HG02981 (cell line): Measurements from ENCODE around the gene OR2A42.
"Not testable (repeated sequence)": the region's sequence is repeated elsewhere in the genome, so short reads cannot be mapped to it uniquely, and the experiment has no call there.

ENCODE experiments used
- ATAC-seq: cut with Tn5 transposase; IDR thresholded peaks from one replicate; pipeline ENCODE4 v1.9.1; 2021; ENCODE audit warnings: mild to moderate bottlenecking, moderate library complexity; ENCODE audit not compliant: unreplicated experiment

Gene OR2A42, protein sequence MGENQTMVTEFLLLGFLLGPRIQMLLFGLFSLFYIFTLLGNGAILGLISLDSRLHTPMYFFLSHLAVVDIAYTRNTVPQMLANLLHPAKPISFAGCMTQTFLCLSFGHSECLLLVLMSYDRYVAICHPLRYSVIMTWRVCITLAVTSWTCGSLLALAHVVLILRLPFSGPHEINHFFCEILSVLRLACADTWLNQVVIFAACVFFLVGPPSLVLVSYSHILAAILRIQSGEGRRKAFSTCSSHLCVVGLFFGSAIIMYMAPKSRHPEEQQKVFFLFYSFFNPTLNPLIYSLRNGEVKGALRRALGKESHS

DNA sequence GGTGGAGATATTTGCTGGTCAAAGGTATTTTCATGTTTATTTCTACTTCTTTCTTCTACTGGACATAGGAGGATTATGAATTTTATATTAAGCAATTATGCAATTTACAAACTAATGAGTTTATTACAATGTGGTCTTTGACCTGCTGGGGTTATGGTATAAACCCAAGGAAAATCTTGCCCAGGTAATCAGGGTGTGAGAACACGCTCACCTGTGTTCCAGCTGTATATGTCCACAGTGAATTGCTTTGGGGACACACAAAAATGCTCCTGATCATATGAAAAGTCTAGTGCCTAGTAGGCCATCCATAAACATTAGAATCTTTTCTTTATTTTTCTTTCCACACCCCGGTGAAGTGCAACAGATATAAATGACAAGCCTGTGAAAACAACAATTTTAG is at the start of gene OR2A42:
OR2A42 (minus strand) TSS at position 241 of the 400 bp plus-strand sequence. CDS start 6,762 bp downstream, outside the sequence.
- ATAC-seq: not testable (repeated sequence)

DNA sequence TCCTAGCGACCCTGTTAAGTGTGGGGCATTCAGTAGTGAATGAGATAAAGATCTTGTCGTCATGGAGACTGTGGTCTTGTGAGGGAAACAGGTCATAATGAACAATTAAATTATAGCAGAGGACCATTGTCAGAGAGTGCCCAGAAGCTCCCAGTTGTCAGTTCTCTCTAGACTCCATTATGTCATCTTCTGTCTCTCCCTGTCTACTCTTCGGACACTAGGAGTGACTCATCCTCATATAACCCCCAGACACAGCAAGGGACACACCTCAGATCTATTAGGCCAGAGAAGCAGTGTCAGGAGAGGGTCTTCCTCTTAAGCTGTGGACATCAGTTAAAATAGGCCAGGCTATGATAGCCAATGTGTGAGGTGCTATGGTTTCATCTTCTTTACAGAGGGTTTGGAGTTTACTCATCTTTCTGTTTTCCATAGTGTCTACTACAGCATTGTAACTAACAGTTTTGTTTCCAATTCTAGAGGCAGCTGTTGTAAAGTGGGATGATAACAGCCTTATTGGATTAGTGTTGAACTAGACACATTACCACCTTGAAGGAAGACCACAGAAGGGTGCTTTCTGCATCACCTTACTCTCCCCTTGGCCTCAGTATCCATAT is 47.9 kb upstream of the OR2A42 start:
- ATAC-seq: not testable (repeated sequence)

DNA sequence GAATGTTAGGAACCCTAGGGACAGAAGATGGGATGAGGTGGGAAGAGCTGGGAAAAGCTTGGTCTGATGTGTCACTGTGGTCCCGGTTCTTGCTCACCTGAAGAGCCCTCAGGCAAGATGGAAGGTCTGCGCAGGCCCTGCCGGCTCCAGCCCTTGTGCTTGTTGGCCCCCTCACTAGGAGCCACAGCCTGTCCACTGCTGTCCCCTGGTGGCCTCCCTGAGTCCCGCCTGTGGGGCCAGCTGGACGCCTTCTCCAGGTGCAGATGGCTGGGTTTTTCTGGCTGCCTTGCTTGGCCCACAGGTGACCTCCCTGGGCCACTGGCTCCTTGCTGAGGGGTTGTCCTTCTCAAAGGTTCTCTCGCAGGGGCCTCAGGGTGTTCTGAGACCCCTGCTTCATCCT is 44.3 kb upstream of the OR2A42 start:
- not testable (repeated sequence) for ATAC-seq

DNA sequence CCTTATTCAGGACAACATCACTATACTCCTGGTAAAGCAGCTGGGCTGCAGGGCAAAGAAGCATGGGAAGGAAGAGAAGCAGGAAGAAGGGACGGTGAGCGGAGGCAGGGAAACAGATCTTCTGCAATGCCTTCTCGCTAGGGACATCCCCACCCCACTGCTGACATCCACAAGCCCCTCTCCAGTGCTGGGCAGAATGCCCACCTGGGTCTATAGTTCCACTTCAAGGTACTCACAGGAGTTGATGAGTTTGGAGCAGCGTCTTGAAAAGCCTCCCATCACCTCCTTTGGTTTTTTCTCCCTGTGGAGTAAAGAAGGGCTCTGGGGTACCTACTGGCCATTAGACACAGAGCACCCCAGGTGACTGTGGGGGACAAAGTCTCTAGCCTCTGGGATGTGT is 43.1 kb upstream of the OR2A42 start:
- ATAC-seq: not testable (repeated sequence)

DNA sequence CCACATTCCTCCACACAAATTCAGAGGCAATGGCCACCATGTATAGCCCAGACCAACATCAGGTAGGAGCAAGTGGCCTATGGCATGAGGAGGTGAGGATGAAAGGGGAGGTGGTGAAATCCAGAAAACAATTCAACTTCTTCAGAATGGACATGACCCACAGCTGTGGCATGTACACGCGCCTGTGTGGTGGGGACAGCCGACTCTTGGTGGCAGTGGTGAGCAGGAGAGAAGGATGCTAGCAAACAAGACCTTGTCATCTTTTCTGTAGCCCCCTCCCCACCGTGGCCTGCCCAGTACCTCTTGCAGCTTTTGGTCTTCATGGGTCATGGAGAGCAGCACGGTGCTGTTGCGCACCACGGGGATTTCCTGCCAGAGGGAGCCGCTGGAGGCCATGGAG is 42.6 kb upstream of the OR2A42 start:
- ATAC-seq: not testable (repeated sequence)

DNA sequence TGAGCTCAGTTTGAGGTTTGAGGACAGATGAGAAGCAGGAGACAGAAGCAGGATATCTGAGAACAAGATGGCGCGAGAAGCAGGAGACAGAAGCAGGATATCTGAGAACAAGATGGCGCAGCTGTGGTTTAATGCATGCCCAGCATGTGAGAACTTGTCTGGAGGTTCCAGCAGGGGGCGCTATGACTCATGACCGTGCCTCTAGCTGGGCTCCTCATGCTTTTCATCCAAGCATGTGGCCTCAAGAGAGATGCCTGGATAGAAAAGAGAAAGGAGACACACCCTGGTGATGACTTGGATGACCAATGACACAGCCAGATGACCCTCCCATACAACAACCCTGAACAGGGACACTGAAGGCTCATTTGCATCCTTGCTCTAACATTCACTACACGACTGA is 40.6 kb upstream of the OR2A42 start:
- ATAC-seq: not testable (repeated sequence)

DNA sequence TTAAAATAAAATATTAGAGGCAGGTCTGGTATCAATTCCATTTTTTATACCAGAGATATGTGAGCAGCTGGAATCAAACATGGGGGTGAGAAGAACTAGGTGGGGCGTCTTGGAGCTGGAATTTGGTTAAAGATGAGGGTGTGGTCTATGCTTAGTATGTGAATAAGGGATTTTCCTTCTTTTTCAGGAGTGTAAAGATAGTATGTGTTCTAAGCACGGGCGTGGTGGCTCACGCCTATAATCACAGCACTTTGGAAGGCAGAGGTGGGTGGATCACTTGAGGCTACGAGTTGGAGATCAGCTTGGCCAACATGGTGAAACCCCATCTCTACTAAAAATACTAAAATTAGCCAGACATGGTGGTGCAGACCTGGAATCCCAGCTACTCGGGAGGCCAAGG is 35.9 kb upstream of the OR2A42 start:
- not testable (repeated sequence) for ATAC-seq

DNA sequence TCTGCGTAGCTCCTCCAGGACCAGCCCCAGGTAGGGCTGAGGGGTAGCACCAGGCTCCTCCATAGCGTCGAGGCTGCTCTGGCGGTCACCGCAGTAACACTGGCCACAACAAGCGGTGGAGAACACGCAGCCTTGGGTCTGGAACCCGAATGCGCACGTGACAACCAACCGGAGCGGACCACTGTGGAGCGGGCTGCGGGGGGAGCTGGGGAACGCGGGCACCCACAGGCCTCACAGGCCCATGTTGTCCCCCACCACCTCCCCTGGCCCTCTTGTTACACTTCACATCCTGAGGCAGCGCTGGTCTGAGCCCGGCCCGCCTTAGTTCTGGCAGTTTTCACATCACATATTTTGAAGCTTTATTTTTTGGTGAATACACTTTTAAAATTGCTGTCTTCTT is 29.8 kb upstream of the OR2A42 start, which contains the start of gene CTAGE8:
CTAGE8 (minus strand) TSS at position 101 of the 400 bp plus-strand sequence; CDS start at position 63, 38 bp downstream.
- ATAC-seq: not testable (repeated sequence)

DNA sequence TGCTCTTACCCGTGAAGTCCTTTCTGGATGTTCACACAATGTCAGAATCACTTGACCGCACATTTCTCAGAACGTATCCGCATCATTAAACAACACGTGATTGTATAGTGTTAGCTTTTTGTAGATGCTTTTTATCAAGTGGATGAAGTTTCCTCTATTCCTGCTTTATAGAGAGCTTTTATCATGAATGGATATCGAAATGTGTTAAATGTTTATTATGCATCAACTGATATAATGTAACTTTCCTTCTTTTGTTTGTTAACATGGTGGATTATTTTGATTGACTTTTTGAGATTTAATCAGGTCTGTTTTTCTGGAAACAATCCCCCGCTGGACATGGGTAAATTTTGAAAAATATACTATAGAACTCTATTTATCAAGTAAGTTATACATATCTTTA is 25.3 kb upstream of the OR2A42 start, which contains the start of gene OR2A7:
OR2A7 (minus strand) TSS at position 101 of the 400 bp plus-strand sequence. CDS start 5,164 bp downstream, outside the sequence.
- not testable (repeated sequence) for ATAC-seq

DNA sequence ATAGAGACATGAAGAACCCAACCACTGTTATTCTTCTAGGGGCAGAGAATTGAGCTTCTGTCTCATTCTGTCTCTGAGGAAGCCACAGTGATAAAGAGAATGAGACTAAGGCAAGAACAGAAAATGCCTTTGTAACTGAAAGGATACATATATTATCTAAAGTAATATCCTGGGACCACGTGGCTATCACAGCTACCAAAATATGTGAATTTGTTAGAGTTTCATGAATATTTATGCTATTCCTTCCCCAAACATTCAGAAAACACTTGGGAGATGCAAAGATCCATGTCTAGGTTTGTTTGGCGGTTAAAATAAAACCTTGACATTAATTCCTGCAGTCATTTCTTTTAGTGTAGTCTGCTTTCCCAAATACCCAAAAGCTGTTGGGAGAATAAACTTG is 22.7 kb upstream of the OR2A42 start:
- not testable (repeated sequence) for ATAC-seq

DNA sequence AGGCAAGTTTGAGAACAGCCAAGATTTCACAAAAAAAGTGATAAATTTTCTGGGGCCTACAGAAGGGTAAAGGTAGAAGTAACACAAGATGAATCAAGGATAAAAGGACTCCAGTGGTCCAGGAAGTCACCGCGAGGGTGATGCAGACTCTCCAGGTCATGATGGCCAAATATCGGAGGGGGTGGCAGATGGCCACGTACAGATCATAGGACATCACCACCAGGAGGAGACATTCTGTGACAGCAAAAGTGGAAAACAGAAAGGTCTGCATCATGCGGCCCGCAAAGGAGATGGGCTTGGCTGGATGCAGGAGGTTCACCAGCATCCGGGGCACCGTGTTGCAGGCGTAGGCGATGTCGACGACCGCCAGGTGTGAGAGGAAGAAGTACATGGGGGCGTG is 19.7 kb upstream of the OR2A42 start:
- not testable (repeated sequence) for ATAC-seq

DNA sequence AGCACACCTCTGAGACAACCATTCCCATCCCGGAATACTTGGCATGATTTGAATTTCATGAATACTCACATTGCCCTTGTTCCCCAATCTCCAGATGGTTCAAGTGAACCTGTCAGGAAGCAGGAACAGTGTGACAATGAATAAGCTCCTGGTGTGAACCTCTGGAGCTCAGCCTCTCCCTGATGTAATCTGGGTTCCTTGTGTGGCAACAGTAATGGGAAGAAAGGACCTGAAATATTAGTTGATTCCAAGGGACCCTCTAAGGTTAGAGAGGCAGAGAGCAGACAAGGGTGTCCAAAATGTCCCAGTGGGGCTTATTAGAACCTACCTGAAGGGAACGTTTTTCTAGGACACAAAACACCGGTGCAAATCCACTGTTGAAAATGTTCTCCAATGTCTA is 16.7 kb upstream of the OR2A42 start:
- no peak for ATAC-seq

DNA sequence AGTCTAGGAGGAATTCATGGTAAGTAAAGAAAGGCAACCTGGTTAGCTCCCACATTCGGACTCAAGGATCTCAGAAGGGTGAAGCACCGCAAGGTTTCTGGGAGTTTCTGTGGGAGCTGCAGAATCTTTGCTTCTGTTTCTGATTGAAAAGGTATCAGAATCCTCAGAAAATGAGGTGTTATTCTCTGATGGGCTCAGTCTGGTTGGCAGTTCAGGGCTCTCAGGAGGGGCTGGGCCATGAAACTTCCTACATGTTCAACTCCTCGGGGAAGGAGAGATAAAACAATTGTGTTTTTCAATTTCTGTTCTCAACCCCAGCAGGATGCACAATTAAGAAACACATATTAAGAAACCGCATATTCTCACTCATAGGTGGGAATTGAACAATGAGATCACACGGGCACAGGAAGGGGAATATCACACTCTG is 16.1 kb upstream of the OR2A42 start:
- ATAC-seq: no peak

DNA sequence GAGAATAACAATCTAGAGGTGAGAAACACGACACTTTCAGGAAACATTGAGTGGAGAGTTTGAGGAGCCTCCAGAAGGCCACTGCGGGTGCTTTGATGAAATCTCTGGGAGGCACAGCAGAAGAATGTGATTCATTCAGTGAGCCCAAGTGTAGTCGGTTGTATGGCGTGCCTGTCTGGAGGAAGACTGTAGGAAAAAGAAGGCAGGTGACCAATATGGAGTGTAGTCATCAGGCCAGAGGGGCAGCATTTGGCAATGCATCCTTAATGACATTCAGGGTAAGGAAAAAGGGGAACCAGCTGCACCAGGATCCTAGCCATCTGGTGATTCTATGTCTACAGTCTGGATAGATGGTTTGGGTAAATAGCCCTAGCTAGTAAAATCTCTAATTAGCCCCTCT is 12.9 kb upstream of the OR2A42 start:
- not testable (repeated sequence) for ATAC-seq

DNA sequence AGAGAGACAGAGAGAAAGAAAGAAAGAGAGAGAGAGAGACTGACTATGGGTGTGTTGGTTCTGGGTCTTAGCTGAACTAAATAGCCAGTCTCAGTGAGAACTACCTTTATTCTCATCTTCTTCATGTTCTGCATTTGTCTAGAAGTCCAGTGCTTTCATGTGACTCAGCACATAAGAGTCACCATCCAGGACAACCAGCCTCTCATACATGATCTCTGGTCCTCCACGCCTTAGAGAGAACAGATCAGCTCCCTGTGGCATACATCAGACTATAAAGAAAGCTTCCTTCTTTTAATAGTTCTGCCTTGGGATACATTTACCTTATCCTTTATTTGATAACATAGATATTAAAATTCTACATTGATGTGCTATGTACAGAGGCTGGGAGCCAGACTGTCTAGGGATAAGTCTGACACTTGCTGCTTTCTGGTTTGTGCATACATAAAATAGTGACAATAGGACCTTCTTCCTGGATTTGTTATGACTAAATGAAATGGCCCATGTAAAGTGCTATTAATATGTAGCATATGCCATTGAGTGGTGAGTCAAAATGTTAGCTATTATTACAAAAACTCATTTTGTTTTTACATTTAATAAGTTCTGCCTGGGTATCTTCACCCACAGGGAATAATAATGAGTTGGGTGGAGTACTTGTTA is 8.4 kb upstream of the OR2A42 start:
- not testable (repeated sequence) for ATAC-seq

DNA sequence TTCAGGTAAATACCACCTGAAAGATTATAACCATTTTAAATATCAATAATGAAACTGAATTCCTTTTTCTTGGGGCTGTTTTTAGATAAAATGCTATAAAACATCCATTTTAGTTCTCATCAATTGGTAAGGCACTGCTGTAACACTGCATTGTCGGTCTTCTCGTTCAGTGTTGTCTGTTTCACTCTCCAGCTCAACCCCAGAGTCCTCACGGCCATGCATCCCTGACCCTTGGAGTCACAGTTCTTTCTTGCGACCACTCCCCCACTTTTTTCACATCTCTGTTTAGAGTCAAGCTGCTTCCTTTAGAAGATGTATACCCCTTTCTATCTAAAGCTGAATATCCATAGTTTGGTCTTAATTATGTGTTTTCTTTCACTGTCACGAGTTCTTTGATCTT is 7.6 kb upstream of the OR2A42 start:
- not testable (repeated sequence) for ATAC-seq

DNA sequence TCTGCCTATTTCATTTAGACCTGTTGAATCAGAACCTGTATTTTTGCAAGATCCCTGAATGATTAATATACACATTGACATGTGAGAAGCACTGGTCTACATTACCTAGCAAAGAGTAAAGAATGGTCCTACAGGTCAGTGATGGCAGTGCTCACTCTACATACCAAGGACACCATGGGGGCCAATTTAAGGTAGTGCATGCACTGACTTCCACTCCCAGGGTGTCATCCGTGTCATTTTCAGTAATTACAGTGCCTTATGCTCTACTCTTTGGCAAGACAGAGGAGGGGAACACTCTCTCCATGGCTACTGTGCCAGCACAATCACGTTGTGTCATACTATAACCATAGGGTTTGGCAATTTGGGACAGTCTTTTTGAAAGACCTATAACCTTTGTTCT is 6.0 kb upstream of the OR2A42 start:
- ATAC-seq: not testable (repeated sequence)

DNA sequence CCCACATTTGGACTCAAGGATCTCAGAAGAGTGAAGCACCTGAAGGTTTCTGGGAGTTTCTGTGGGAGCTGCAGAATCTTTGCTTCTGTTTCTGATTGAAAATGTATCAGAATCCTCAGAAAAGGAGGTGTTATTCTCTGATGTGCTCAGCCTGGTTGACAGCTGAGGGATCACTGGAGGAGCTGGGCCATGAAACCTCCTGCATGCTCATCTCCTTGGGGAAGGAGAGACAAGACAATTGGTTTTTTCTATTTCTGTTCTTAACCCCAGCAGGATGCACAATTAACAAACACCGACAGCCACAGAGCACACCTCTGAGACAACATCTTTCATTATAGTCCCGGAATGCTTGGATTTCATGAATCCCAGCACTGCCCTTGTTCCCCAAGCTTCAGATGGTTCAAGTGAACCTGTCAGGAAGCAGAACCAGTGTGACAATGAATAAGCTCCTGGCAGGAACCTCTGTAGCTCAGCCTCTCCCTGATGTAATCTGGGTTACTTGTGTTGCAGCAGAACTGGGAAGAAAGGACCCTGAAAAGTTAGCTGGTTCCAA is 799 bp downstream of the OR2A42 start:
- ATAC-seq: not testable (repeated sequence)

DNA sequence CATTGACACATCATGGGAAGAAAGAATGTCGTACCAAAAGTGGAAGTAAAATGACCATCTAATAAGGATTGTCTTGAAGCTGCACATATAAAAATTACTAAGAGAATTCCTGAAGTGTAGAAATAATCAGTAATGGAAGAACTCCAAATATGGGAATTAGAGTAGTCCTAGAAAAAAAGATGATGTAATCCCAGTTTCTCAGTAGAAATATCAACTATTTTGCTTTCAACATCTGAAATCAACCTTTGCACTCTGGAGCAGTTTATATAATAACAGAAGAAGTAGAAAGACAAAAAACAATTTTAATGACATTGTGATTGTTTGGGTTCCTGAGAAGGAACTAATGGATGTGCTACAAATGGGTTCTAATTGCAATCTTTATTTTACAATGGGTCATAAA is 6.4 kb downstream of the OR2A42 start:
- ATAC-seq: not testable (repeated sequence)

DNA sequence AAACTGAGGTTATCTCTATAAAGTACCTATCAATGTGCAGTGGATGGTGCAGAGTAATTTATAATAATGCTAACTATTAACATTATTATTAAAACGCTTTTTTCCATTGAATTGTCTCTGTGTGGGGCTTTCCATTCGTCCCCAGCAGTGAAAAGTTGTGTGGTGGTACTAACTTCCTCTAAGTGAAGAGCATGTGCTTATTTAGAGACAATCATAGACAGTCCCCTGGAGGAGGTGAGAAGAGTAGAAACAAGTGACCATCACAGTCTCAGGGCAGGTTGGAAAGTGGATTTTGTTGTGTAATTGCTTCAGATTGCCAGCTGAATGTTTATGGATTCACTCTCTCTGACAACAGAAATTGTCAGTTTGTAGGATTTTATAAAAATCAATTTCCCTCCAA is 8.4 kb downstream of the OR2A42 start:
- not testable (repeated sequence) for ATAC-seq

DNA sequence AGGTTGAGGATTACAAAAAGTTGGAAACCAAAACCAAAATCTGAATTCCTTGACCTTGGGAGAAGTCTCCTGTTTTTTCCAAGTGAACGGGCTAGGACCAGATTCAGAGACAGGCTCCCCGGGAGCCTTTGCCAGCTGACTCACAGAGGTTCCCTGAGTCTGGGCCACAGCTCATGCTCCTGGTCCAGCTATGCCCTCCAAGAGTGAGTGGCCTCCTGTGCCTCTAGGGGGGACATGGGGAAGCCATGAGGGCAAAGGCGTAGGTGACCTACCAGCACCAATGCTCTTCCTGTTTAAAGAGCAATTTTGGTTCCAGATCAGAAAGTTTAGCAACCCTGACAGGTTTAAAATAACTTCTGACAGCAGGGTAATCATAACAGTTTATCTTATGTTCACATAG is 10.6 kb downstream of the OR2A42 start:
- ATAC-seq: not testable (repeated sequence)
